Nephron (organoid): ENCODE measurements around the gene NACC2.

Source experiments
- H3K27ac Mint-ChIP-seq, 3 experiments: 2 replicates each; pipeline ENCODE4 v1.8.0; 2020; ENCODE audit warnings: mixed read lengths in 3 of 3, mild to moderate bottlenecking in 2 of 3, moderate library complexity in 1 of 3
- H3K27me3 Mint-ChIP-seq: 2 replicates; pipeline ENCODE4 v1.8.0; 2021; ENCODE audit warnings: low read depth, mild to moderate bottlenecking, moderate library complexity, mixed read lengths
- H3K36me3 Mint-ChIP-seq: 2 replicates; pipeline ENCODE4 v1.8.0; 2020; ENCODE audit warnings: low read depth, mixed read lengths
- H3K4me1 Mint-ChIP-seq: 2 replicates; pipeline ENCODE4 v1.8.0; 2020; ENCODE audit warnings: mixed read lengths
- H3K4me3 Mint-ChIP-seq, 3 experiments: 2 replicates each; pipeline ENCODE4 v1.8.0; 2020; ENCODE audit warnings: mild to moderate bottlenecking in 3 of 3, mixed read lengths in 3 of 3, moderate library complexity in 2 of 3
- H3K9me3 Mint-ChIP-seq: 2 replicates; pipeline ENCODE4 v1.8.0; 2020; ENCODE audit warnings: mixed read lengths
- TF ChIP-seq, protein P1 (sequence below), 3 experiments: fragments of 200-600 bp; sonication (generic); IDR thresholded peaks; one replicate each; pipeline ENCODE4 v1.5.0; 2021; ENCODE audit warnings: antibody characterized with exemption in 3 of 3; ENCODE audit not compliant: unreplicated experiment in 3 of 3

Gene NACC2

DNA sequence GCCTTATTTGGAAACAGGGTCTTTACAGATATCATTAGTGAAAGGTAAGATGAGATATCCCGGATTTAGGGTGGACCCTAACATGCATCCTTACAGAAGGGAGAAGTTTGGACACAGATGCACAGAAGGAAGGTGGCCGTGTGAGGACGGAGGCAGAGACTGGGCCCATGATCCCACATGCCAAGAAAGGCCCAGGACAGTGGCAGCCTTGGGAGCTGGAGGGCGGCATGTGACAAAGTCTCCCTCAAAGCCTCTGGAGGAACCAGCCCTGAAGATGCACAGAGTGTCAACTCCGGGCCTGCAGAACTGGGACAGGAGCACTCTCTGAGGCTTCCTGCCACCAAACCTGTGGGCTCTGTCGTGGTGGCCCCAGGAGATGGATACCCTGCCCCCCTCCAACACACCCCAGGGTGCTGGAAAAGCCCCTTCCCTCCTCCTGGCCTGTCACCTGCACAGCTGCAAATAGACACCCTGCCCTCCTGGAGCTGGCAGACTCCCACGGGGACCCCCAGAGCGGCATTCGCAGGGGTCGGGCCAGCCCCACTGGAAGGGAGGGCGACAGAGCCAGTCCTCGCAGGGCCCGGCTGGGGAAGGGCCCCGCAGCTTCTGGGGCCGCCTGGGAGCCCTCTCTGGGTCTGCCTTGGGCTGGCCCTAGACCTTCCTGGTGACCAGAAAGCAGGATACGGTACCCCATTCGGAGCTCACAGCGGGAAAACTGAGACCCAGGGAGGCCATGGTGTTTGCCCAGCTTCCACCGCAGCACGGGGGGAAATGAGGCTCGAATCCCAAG, 7.9 kb downstream of the NACC2 start:
- Mint-ChIP-seq H3K27me3 (no peaks in the 10 kb centered on the region), H3K4me3 (no peak overlapping the region), H3K27ac (no peak overlapping the region), H3K36me3 (no peaks in the 10 kb centered on the region), H3K9me3 (no peaks in the 10 kb centered on the region), H3K4me1 (peaks cover 19% of the 10 kb centered on the region)
- TF ChIP-seq, protein P1, sequence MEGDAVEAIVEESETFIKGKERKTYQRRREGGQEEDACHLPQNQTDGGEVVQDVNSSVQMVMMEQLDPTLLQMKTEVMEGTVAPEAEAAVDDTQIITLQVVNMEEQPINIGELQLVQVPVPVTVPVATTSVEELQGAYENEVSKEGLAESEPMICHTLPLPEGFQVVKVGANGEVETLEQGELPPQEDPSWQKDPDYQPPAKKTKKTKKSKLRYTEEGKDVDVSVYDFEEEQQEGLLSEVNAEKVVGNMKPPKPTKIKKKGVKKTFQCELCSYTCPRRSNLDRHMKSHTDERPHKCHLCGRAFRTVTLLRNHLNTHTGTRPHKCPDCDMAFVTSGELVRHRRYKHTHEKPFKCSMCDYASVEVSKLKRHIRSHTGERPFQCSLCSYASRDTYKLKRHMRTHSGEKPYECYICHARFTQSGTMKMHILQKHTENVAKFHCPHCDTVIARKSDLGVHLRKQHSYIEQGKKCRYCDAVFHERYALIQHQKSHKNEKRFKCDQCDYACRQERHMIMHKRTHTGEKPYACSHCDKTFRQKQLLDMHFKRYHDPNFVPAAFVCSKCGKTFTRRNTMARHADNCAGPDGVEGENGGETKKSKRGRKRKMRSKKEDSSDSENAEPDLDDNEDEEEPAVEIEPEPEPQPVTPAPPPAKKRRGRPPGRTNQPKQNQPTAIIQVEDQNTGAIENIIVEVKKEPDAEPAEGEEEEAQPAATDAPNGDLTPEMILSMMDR (IDR thresholded peaks at IDR 0.05; ENCODE audit: unreplicated experiment in 3 of 3) = no peak

DNA sequence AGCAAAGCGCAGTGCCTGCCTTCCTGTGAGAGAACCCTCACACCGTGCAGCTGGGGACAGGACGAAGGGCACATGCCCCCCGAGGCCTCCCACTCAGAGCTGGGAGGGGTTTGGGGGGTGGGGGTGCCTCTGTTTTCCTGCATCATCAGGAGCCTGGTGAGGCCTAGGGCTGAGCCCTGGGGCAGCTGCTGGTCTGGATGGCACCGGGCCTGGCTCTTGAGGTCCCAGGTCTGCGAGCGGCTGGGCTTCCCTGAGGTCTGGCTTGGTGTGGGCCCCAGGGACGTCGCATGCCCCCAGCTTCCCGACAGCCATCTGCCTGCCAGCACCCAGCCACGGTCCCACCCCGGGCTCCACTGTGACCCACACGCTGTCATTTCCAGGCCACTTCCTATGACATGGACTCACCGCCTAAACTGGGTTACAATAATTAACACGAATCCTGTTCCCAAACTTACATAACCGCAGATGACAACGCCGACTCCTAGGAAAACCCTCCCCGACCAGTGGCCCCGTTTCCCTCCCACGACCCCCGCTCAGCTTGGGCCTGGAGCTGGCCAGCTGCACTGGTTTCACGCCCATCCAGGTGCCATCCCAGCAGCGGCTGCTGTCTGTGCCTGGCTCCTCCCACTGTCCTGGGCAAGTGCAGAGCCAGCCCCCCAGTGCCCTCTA, 8.7 kb downstream of the NACC2 start:
- no peaks in the 10 kb centered on the region for H3K36me3 Mint-ChIP-seq
- H3K4me3 Mint-ChIP-seq = no peak overlapping the region
- H3K27ac Mint-ChIP-seq = no peak overlapping the region
- H3K4me1 Mint-ChIP-seq = peaks cover 14% of the 10 kb centered on the region
- TF ChIP-seq, protein P1 (IDR thresholded peaks at IDR 0.05; ENCODE audit: unreplicated experiment in 3 of 3) = no peak
- H3K9me3 Mint-ChIP-seq = no peaks in the 10 kb centered on the region
- H3K27me3 Mint-ChIP-seq = no peaks in the 10 kb centered on the region

DNA sequence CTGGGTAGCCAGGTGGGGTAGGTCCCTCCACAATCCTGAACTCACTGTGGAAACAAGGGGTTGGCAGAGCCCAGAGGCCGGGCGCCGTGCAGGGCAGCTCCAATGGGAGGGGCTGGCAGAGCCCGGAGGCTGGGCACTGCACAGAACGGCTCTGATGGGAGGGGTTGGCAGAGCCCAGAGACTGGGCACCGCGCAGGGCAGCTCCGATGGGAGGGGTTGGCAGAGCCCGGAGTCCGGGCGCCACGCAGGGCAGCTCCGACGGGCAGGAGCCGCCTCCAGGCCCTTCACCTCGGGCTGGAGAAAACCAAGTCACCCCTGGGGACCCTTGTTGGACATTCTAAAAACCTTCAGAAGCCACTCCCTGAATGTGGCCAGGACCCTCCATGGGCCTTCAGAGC, 9.3 kb downstream of the NACC2 start:
- no peaks in the 10 kb centered on the region for H3K27me3 Mint-ChIP-seq
- TF ChIP-seq, protein P1 (IDR thresholded peaks at IDR 0.05; ENCODE audit: unreplicated experiment in 3 of 3) = no peak
- no peak overlapping the region for H3K27ac Mint-ChIP-seq
- H3K4me3 Mint-ChIP-seq = no peak overlapping the region
- H3K36me3 Mint-ChIP-seq = no peaks in the 10 kb centered on the region
- H3K9me3 Mint-ChIP-seq = no peaks in the 10 kb centered on the region
- H3K4me1 Mint-ChIP-seq = peaks cover 13% of the 10 kb centered on the region

DNA sequence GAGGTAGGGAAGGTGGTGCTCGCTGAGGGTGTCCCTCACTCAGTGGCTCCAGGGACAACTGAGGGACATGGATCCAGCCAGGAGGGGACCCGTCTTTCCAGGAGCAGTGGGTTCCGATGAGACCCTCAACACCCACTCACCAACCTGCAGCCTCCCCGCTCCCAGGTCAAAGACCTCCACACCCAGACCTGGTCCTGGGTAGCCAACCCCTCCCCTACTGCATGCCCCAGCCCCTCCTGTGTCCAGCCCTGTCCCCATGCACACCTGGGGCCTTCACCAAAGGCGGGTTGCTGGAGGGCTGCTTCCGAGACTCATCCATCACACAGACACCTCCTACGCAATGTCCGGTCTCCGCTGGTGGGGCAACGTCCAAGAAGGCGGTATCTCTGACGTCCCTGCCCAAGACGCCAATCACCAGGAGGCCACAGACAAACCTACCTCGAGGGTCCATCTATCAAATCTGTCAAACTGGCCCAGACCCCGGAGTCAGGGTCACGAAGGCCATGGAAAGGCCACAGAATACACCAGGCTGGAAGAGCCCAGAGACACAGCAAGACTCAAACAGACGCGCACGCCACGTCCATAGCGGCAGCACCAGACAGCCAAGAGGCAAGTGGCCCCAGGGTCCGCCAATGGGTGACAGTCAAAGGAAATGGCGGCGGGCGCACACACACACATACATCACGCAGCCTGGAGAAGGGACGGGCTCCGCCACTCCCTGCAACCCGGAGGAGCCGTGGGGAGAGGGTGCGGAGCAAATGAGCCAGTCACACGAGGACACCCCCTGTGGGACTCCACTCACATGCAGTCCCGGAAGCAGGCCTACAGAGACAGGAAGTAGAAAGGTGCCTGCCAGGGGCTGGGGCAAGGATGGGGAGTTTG, 10.8 kb downstream of the NACC2 start:
- H3K27ac Mint-ChIP-seq = no peak overlapping the region
- H3K9me3 Mint-ChIP-seq = no peaks in the 10 kb centered on the region
- H3K4me3 Mint-ChIP-seq = no peak overlapping the region
- peaks cover 6% of the 10 kb centered on the region for H3K4me1 Mint-ChIP-seq
- H3K27me3 Mint-ChIP-seq = no peaks in the 10 kb centered on the region
- TF ChIP-seq, protein P1 (IDR thresholded peaks at IDR 0.05; ENCODE audit: unreplicated experiment in 3 of 3) = no peak
- H3K36me3 Mint-ChIP-seq = no peaks in the 10 kb centered on the region

DNA sequence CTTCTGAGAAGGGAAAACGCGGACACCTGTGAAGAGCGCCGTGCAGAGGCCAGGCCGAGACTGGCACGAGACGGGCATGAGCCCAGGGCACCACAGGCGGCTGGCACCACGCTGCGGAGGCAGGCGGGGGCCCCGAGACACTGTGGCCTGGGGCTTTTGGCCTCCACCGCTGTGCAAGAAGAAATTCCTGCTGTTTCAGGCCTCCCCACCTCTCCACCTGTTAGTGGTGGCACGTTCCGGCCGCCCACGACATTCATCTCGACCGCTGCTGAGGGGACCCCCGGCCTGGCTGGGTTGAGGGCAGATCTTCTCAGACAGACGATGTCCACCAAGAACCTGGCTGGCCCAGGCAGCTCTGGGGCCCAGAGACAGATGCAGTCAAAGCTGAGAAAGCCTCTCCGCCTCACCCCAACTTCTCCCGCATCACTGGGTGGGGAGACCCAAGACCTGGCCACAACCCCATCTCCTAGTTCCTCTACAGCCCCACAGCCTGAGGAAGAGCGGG, 11.5 kb downstream of the NACC2 start:
- Mint-ChIP-seq H3K9me3 (no peaks in the 10 kb centered on the region), H3K4me3 (no peak overlapping the region), H3K27ac (no peak overlapping the region), H3K27me3 (no peaks in the 10 kb centered on the region), H3K4me1 (peaks cover 10% of the 10 kb centered on the region), H3K36me3 (no peaks in the 10 kb centered on the region)
- TF ChIP-seq, protein P1 (IDR thresholded peaks at IDR 0.05; ENCODE audit: unreplicated experiment in 3 of 3) = no peak
